Trophoblast cell (in vitro differentiated cells and primary cell): ENCODE results near the gene COMMD8.
A peak's percentile ranks its signal among the peaks of the same experiment; 100 is the strongest.
"Not testable (repeated sequence)": the region's sequence is repeated elsewhere in the genome, so short reads cannot be mapped to it uniquely, and the experiment has no call there.

Source experiments
- DNase-seq, 2 donors: peaks; one replicate each; pipeline ENCODE4 v3.0.0-alpha.2; 2016
- H2AFZ ChIP-seq: 2 replicates; pipeline ENCODE4 v1.6.1; 2013; ENCODE audit warnings: low read length, moderate library complexity, mild to moderate bottlenecking; ENCODE audit not compliant: insufficient read depth, poor library complexity
- H2AK5ac ChIP-seq: 2 replicates; pipeline ENCODE4 v1.6.1; 2013; ENCODE audit warnings: mild to moderate bottlenecking, low read length
- H2BK120ac ChIP-seq: 2 replicates; pipeline ENCODE4 v1.6.1; 2013; ENCODE audit warnings: low read length, mild to moderate bottlenecking, moderate library complexity; ENCODE audit not compliant: insufficient read depth, poor library complexity
- H2BK12ac ChIP-seq: 2 replicates; pipeline ENCODE4 v1.6.1; 2013; ENCODE audit warnings: mild to moderate bottlenecking, low read length, moderate library complexity
- H2BK5ac ChIP-seq: 2 replicates; pipeline ENCODE4 v1.6.1; 2013; ENCODE audit warnings: low read length, low read depth, moderate library complexity, mild to moderate bottlenecking; ENCODE audit not compliant: poor library complexity
- H3K14ac ChIP-seq: 2 replicates; pipeline ENCODE4 v1.6.1; 2013; ENCODE audit warnings: mild to moderate bottlenecking, low read length
- H3K18ac ChIP-seq: 2 replicates; pipeline ENCODE4 v1.6.1; 2013; ENCODE audit warnings: mild to moderate bottlenecking, low read length
- H3K23ac ChIP-seq: 2 replicates; pipeline ENCODE4 v1.6.1; 2013; ENCODE audit warnings: low read length
- H3K27ac ChIP-seq: 2 replicates; pipeline ENCODE4 v1.5.1; 2013; ENCODE audit warnings: low read depth, mild to moderate bottlenecking, inconsistent platforms, low read length, moderate library complexity
- H3K27me3 ChIP-seq: 2 replicates; pipeline ENCODE4 v1.6.1; 2013; ENCODE audit warnings: inconsistent platforms, mild to moderate bottlenecking, low read length, moderate library complexity; ENCODE audit not compliant: insufficient read depth
- H3K36me3 ChIP-seq, 2 experiments: 1 replicate in 1 of 2; 2 replicates in 1 of 2; pipeline ENCODE4 v1.6.1; 2013; ENCODE audit warnings: low read length in 2 of 2, mild to moderate bottlenecking in 2 of 2, moderate library complexity in 1 of 2; ENCODE audit not compliant: insufficient read depth in 2 of 2, control insufficient read depth in 1 of 2
- H3K4ac ChIP-seq: 2 replicates; pipeline ENCODE4 v1.6.1; 2013; ENCODE audit warnings: low read depth, mild to moderate bottlenecking, low read length, moderate library complexity
- H3K4me1 ChIP-seq, 2 experiments: 1 replicate in 1 of 2; 2 replicates in 1 of 2; pipeline ENCODE4 v1.6.1; 2013; ENCODE audit warnings: low read length in 2 of 2, mild to moderate bottlenecking in 2 of 2, moderate library complexity in 1 of 2; ENCODE audit not compliant: insufficient read depth in 2 of 2, control insufficient read depth in 1 of 2
- H3K4me2 ChIP-seq: 2 replicates; pipeline ENCODE4 v1.6.1; 2013; ENCODE audit warnings: inconsistent platforms, mild to moderate bottlenecking, low read length, moderate library complexity
- H3K4me3 ChIP-seq: 2 replicates; pipeline ENCODE4 v1.5.1; 2013; ENCODE audit warnings: mild to moderate bottlenecking, low read depth, low read length, inconsistent platforms
- H3K79me1 ChIP-seq: one replicate; pipeline ENCODE4 v1.6.1; 2013; ENCODE audit warnings: low read length
- H3K79me2 ChIP-seq: 2 replicates; pipeline ENCODE4 v1.6.1; 2013; ENCODE audit warnings: low read length, mild to moderate bottlenecking; ENCODE audit not compliant: control insufficient read depth, insufficient read depth, poor library complexity
- H3K9ac ChIP-seq: 2 replicates; pipeline ENCODE4 v1.6.1; 2013; ENCODE audit warnings: mild to moderate bottlenecking, low read length
- H3K9me3 ChIP-seq: 2 replicates; pipeline ENCODE4 v1.6.1; 2013; ENCODE audit warnings: low read depth, mild to moderate bottlenecking, control low read depth, inconsistent platforms, low read length; ENCODE audit not compliant: insufficient read depth
- H4K12ac ChIP-seq: 2 replicates; pipeline ENCODE4 v1.6.1; 2013; ENCODE audit warnings: low read depth, mild to moderate bottlenecking, low read length, moderate library complexity
- H4K8ac ChIP-seq: 2 replicates; pipeline ENCODE4 v1.6.1; 2013; ENCODE audit warnings: low read depth, mild to moderate bottlenecking, low read length, moderate library complexity
- H4K91ac ChIP-seq: one replicate; pipeline ENCODE4 v1.6.1; 2013; ENCODE audit warnings: low read depth, mild to moderate bottlenecking, low read length, moderate library complexity
- WGBS: extraction: QIAGEN DNeasy Blood & Tissue Kit; methylation state at CpG from one replicate; pipeline ENCODE4 v1.1.7; 2013; ENCODE audit warnings: missing lambda C conversion rate; ENCODE audit not compliant: insufficient read length, insufficient coverage; ENCODE audit errors: extremely low coverage; 5-methylcytosine and 5-hydroxymethylcytosine counted together

Gene COMMD8

DNA sequence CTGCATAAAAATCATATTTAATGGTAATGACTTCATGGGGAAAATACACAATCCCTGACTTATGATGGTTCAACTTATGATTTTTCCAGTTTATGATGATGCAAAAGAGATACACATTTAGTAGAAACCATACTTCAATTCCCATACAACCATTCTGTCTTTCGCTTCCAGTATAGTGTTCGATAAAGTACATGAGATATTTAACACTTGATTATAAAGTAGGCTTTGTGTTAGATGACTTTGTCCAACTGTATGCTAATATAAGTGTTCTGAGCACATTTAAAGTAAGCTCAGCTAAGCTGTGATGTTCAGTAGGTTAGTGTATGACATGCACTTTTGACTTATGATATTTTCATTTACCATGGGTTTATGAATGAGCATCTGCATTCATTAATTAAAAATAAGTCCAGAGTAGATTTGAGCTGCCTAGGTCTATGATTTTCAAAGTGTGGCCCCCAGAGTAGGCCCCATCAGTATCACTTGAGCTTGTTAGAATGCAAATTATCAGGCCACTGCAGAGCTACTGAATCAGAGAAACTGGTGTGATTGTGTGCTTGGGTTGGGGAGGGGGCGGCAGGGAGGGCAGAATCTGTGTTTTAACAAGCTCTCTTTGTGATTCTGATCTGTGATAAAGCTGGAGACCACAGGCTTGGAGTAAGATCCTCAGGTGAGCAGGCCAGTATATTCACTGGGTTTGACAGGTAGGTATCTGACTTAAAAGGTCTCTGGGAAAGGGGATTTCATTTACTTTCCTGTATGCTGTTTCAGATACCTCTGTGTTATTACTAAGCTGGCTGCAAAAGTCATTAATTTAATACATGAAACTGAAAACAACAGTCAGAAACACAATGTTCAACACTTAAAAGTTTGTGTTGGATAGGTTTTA is 30.0 kb upstream of the COMMD8 start:
- H4K8ac ChIP-seq: no peak overlapping the region
- H2AFZ ChIP-seq: no peak overlapping the region
- no peak overlapping the region for H3K27ac ChIP-seq
- peaks cover 4 to 5% of the 10 kb centered on the region in 2 experiments for H3K36me3 ChIP-seq
- no peaks in the 10 kb centered on the region for H3K9me3 ChIP-seq
- no peak overlapping the region for H3K18ac ChIP-seq
- no peak overlapping the region for H2AK5ac ChIP-seq
- H4K91ac ChIP-seq: no peak overlapping the region
- H2BK12ac ChIP-seq: no peak overlapping the region
- H3K23ac ChIP-seq: no peak overlapping the region
- no peak overlapping the region for H3K14ac ChIP-seq
- H3K4me1 ChIP-seq: peaks cover 0 to 2% of the 10 kb centered on the region in 2 experiments
- no peak overlapping the region for H3K4me3 ChIP-seq
- no peak overlapping the region for H4K12ac ChIP-seq
- no peak overlapping the region for H3K9ac ChIP-seq
- H2BK5ac ChIP-seq: peak overlapping the region; percentile 27
- no peak for DNase-seq
- H3K79me2 ChIP-seq: peaks cover 4% of the 10 kb centered on the region
- H3K79me1 ChIP-seq: no peaks in the 10 kb centered on the region
- H3K4ac ChIP-seq: no peak overlapping the region
- no peaks in the 10 kb centered on the region for H3K27me3 ChIP-seq
- no peak overlapping the region for H3K4me2 ChIP-seq
- no CpG with 5 or more reads among the region's 3 CpGs for WGBS
- H2BK120ac ChIP-seq: no peak overlapping the region

DNA sequence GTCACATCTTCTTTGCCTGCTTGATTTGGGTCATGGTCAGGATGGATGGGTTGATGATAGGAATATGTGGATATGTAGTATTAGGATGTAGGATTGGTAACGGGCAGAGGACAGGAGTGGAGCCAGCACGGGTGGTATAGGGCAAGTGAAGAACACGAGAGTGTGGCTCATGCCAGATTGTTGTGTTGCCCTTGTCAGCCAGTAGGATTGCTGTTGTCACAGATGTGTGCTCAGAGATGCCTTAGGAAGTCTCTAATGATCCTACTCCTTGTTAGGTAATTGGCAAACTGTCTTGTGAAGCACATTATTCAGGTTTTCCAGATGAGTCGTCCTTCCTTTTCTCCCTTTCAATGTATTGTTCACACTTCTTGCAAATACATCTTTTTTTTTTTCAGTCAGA is 27.0 kb upstream of the COMMD8 start:
- Histone ChIP-seq H3K36me3 (peaks cover 2% of the 10 kb centered on the region in 2 experiments), H4K8ac (no peak overlapping the region), H3K14ac (no peak overlapping the region), H2BK5ac (no peak overlapping the region), H2BK120ac (no peak overlapping the region), H2AK5ac (no peak overlapping the region), H4K12ac (no peak overlapping the region), H3K79me2 (peaks cover 9% of the 10 kb centered on the region), H3K79me1 (peaks cover 3% of the 10 kb centered on the region), H3K27ac (no peak overlapping the region), H3K4me3 (no peak overlapping the region), H3K18ac (no peak overlapping the region), H2BK12ac (no peak overlapping the region), H3K4me2 (no peak overlapping the region), H3K9me3 (no peaks in the 10 kb centered on the region), H3K9ac (no peak overlapping the region), H2AFZ (no peak overlapping the region), H3K27me3 (no peaks in the 10 kb centered on the region), H3K4me1 (peaks cover 2 to 4% of the 10 kb centered on the region in 2 experiments), H4K91ac (no peak overlapping the region), H3K23ac (peak overlapping the region; percentile 22), H3K4ac (no peak overlapping the region)
- 100% methylated on average over 1 of the region's 4 CpGs for WGBS
- peak in 1 of 2 donors; percentile 54 for DNase-seq

DNA sequence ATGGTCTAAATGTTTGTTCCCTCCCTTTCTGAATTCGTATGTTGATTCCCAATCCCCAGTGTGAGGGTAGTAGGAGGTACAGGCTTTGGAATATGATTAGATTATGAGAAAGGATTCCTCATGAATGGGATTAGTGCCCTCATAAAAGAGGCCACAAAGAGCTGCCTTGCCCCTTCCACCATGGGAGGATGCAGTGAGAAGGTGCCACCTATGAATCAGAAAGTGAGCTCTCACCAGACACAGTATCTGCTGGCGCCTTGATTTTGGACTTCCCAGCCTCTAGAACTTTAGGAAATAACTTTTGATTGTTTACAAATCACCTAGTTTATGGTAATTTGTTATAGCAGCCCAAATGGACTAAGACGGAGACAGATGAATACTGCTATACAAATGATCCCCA is 25.2 kb upstream of the COMMD8 start:
- DNase-seq: no peak
- no peak overlapping the region for H2BK12ac ChIP-seq
- no peak overlapping the region for H3K23ac ChIP-seq
- peaks cover 8% of the 10 kb centered on the region for H3K79me1 ChIP-seq
- H2AK5ac ChIP-seq: no peak overlapping the region
- no CpG with 5 or more reads among the region's 3 CpGs for WGBS
- H3K9ac ChIP-seq: no peak overlapping the region
- H2BK120ac ChIP-seq: no peak overlapping the region
- no peak overlapping the region for H2AFZ ChIP-seq
- H3K79me2 ChIP-seq: peaks cover 10% of the 10 kb centered on the region
- H2BK5ac ChIP-seq: no peak overlapping the region
- H3K27me3 ChIP-seq: no peaks in the 10 kb centered on the region
- H3K4me1 ChIP-seq: peaks cover 2 to 5% of the 10 kb centered on the region in 2 experiments
- H3K9me3 ChIP-seq: no peaks in the 10 kb centered on the region
- H3K4ac ChIP-seq: peak overlapping the region; percentile 89
- H4K12ac ChIP-seq: no peak overlapping the region
- peaks cover 2% of the 10 kb centered on the region in 2 experiments for H3K36me3 ChIP-seq
- no peak overlapping the region for H3K4me2 ChIP-seq
- H3K4me3 ChIP-seq: no peak overlapping the region
- no peak overlapping the region for H4K91ac ChIP-seq
- no peak overlapping the region for H3K18ac ChIP-seq
- H4K8ac ChIP-seq: no peak overlapping the region
- no peak overlapping the region for H3K14ac ChIP-seq
- no peak overlapping the region for H3K27ac ChIP-seq

DNA sequence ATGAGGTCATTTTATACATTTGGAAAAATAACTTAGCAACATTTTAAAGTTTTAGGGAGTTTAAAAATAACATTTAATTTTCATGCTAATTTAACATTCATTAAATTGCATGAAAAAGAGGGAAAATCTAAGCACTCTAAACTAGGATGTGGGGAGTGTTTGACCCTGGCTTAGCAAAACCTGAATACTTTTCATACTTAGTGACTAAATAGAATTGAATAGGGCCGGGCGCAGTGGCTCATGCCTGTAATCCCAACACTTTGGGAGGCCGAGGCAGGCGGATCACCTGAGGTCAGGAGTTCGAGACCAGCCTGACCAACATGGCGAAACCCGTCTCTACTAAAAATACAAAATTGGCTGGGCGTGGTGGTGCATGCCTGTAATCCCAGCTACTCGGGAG is 23.2 kb upstream of the COMMD8 start:
- WGBS: no CpG with 5 or more reads among the region's 9 CpGs
- not testable (repeated sequence) for H2BK5ac ChIP-seq, H3K14ac ChIP-seq, H3K79me2 ChIP-seq, H2AFZ ChIP-seq, H4K8ac ChIP-seq, H3K27me3 ChIP-seq, H2AK5ac ChIP-seq, H4K12ac ChIP-seq, H3K4me3 ChIP-seq, H3K9me3 ChIP-seq, H3K23ac ChIP-seq, H4K91ac ChIP-seq, H3K4me1 ChIP-seq, H3K18ac ChIP-seq, H2BK12ac ChIP-seq, H3K9ac ChIP-seq, H3K4ac ChIP-seq, H3K79me1 ChIP-seq, H3K36me3 ChIP-seq, H3K4me2 ChIP-seq, H2BK120ac ChIP-seq, H3K27ac ChIP-seq
- DNase-seq: peak in 1 of 2 donors; percentile 27
